Heart left ventricle (tissue), 13 donors: ENCODE measurements around the gene SMCR8.

Experiments used
- POLR2A ChIP-seq, 2 donors: fragments of 450-650 bp; IDR thresholded peaks; one replicate each; pipeline ENCODE4 v1.6.1; 2017; ENCODE audit warnings: antibody characterized with exemption in 2 of 2, mild to moderate bottlenecking in 2 of 2, moderate library complexity in 2 of 2
- TF ChIP-seq, protein P1 (sequence below), 12 donors: fragments of 200-600 bp; sonication (generic) in 4 of 12; IDR thresholded peaks; one replicate each; pipeline versions ENCODE4 v1.5.0 to v1.8.0; 2018 to 2022; ENCODE audit warnings: antibody characterized with exemption in 12 of 12, mild to moderate bottlenecking in 5 of 12
- donor health status: ischemic (EF 13 %, LVEDD 7.1; RV severe dilation, severe dysfunction).
- donor health status: DM: no; HTN: yes; CAD: no.
- donor health status: DM: no; HTN: no; CAD: no.
- donor health status: ischemic (EF 25% LVEDD 6.9; RV normal size, moderate dysfunction).
- donor health status: ischemic (EF 25% LVEDD 5.7; RV mildly dilated, moderate dysfunction).
- donor health status: ischemic (EF 35%, LVEDD 5.7; RV mildly dilated, moderate dysfunction).
- donor health status: nonischemic (EF 11% LVEDD 7.7; RV severe dilation, severe dysfunction).
- donor health status: DM: yes; HTN: yes; CAD: no.
- donor health status: PGD.
- donor health status: ischemic (EF 29% LVEDD 5.4; RV normal size, mild dysfunction).
- donor health status: nonischemic (EF 23%, LVEDD 6.1; RV moderate dilation, normal function).

DNA sequence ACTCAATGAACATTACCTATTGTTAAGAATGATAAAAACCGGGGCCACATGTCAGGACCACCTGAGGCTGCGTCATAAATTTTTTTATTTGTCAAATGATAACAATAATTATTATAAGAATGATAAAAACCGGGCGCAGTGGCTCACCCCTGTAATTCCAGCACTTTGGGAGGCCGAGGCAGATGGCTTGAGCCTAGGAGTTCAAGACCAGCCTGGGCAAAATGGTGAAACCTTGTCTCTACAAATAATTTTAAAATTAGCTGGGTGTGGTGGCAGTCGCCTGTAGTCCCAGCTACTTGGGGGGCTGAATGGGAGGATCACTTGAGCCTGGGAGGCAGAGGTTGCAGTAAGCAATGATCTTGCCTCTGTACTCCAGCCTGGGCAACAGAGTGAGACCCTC, 49.1 kb downstream of the SMCR8 start:
- TF ChIP-seq, protein P1, sequence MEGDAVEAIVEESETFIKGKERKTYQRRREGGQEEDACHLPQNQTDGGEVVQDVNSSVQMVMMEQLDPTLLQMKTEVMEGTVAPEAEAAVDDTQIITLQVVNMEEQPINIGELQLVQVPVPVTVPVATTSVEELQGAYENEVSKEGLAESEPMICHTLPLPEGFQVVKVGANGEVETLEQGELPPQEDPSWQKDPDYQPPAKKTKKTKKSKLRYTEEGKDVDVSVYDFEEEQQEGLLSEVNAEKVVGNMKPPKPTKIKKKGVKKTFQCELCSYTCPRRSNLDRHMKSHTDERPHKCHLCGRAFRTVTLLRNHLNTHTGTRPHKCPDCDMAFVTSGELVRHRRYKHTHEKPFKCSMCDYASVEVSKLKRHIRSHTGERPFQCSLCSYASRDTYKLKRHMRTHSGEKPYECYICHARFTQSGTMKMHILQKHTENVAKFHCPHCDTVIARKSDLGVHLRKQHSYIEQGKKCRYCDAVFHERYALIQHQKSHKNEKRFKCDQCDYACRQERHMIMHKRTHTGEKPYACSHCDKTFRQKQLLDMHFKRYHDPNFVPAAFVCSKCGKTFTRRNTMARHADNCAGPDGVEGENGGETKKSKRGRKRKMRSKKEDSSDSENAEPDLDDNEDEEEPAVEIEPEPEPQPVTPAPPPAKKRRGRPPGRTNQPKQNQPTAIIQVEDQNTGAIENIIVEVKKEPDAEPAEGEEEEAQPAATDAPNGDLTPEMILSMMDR (IDR thresholded peaks at IDR 0.05), result no peak
- no peak for TF ChIP-seq POLR2A (IDR thresholded peaks at IDR 0.05)
